SH-SY5Y (cell line): ENCODE data around the gene ATRAID.

ENCODE experiments used
- GATA2 ChIP-seq: IDR thresholded peaks from 2 replicates; pipeline ENCODE4 v1.6.1; 2011; ENCODE audit warnings: mild to moderate bottlenecking, low read depth, low read length
- GATA3 ChIP-seq: IDR thresholded peaks from 2 replicates; pipeline ENCODE4 v1.6.1; 2011; ENCODE audit warnings: low read depth, mild to moderate bottlenecking, low read length, moderate library complexity

GRCh38 chr2:27238976-27239375 lies 27.1 kb downstream of the ATRAID start:
- TF ChIP-seq GATA3 (no peak), GATA2 (no peak)
